HG02840 (cell line): ENCODE measurements around the gene ULK1.
"Not testable (repeated sequence)": the region's sequence is repeated elsewhere in the genome, so short reads cannot be mapped to it uniquely, and the experiment has no call there.

Experiments used
- ATAC-seq: cut with Tn5 transposase; IDR thresholded peaks from one replicate; pipeline ENCODE4 v1.9.1; 2021; ENCODE audit warnings: mild to moderate bottlenecking, moderate library complexity, moderate number of reproducible peaks; ENCODE audit not compliant: unreplicated experiment, low FRiP score

The ULK1 gene

DNA sequence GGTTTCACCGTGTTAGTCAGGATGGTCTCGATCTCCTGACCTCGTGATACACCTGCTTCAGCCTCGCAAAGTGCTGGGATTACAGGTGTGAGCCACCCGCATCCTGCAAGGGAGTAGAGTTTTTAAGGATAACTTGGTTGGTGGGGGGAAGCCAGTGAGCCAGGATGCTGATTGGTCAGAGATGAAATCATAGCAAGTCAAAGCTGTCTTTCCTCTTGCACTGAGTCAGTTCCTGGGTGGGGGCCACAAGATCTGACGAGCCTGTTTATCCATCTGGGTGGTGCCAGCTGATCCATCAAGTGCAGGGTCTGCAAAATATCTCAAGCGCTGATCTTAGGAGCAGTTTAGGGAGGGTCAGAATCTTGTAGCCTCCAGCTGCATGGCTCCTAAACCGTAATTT, 9.3 kb upstream of the ULK1 start:
- ATAC-seq, result not testable (repeated sequence)

DNA sequence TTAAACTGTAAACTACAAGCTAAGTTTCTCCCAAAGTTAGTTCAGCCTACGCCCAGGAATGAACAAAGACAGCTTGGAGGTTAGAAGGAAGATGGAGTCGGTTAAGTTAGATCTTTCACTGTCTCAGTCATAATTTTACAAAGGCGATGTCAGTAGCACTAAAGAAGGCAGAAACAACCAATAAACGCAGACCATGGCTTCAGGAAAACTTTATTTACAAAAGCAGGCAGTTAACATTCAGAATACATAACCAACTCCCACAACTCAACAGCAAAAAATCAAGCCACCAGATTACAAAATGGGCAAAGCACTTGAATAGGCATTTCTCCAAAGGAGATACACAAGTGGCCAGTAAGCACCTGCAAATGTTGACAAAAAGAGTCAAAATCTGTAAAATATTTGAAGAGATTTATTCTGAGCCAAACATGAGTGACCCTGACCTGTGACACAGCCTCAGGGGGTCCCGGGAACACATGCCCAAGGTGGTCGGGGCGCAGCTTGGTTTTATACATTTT, 8.8 kb upstream of the ULK1 start:
- no peak for ATAC-seq

DNA sequence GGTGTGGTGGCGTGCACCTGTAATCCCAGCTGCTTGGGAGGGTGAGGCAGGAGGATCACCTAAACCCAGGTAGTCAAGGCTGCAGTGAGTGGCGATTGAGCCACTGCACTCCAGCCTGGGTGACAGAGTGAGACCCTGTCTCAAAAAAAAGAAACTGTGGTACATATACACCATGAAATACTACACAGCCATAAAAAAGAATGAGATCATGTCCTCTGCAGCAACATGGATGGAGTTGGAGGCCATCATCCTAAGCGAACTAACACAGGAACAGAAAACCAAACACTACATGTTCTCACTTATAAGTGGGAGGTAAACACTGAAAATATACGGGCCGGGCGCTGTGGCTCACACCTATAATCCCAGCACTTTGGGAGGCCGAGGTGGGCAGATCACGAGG, 2.7 kb upstream of the ULK1 start:
- not testable (repeated sequence) for ATAC-seq

DNA sequence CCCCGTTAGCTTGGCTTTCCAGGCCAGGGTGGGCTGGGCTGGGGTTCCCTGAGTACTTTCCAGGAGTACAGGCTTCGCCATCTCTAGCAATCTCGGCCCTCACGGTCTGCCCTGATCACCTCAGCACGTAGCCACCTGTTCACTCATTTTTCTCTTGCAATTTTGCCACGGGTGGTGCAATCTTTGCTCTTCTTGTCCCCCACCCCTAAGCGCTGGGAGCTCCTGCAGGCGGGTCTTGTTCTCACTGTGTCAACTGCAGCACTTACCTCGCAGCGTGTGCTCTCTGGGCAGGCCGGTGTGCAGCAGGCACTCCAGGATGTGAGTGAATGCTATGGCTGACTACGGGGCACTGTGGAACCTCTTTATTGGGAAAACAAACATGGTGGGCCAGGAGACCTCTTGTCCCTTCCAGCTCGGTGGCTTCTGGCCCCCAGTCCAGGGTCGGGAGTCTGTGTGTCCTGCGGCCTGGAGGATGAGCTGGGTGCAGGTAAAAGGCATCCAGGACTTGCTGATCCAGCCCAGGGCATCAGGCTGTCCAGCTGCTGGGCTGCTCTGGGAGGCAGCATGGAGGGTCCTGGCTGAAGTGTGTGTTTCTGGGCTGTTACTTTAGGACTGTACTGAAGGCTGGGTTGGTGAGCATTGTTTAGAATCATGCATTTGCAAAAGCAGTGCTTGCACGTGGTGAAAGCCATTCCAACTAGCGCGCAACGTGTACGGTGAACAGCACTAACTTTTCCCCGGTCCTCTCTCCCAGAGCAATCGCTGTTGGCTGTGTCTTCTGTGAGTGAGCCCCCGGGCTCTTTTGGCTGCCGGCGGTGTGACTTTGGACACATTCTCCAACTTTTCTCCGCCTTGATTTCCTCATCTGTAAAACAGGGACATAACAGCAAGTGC, 1.5 kb upstream of the ULK1 start:
- ATAC-seq, result no peak

GRCh38 chr12:131893605-131894312, 663 bp upstream of the ULK1 start:
- no peak for ATAC-seq

DNA sequence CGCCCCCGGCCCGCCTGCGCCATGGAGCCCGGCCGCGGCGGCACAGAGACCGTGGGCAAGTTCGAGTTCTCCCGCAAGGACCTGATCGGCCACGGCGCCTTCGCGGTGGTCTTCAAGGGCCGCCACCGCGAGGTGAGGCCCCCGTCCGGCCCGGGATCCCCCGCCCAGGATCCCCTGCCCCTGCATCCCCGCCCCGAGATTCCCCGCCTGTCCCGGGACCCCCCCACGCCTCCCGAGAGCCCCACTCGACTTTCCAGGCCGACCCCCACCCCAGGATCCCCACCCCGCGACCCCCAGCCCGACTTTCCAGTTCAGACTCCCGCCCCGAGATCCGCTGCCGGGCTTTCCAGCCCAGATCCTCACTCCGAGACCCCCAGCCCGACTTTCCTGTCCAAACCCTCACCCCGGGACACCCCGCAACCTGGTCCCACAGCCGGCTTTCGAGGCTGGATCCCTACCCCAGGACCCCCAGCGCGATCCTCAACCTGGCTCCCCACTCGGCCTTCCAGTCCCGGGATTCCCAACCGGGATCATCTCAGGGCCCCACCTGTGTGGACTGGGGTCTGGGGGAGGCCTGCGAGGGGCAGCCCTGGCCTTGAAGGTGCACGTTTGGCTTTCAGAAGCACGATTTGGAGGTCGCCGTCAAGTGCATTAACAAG, 688 bp downstream of the ULK1 start:
- ATAC-seq, result no peak

GRCh38 chr12:131895640-131896079, 1.2 kb downstream of the ULK1 start:
- peak; percentile 18 for ATAC-seq

DNA sequence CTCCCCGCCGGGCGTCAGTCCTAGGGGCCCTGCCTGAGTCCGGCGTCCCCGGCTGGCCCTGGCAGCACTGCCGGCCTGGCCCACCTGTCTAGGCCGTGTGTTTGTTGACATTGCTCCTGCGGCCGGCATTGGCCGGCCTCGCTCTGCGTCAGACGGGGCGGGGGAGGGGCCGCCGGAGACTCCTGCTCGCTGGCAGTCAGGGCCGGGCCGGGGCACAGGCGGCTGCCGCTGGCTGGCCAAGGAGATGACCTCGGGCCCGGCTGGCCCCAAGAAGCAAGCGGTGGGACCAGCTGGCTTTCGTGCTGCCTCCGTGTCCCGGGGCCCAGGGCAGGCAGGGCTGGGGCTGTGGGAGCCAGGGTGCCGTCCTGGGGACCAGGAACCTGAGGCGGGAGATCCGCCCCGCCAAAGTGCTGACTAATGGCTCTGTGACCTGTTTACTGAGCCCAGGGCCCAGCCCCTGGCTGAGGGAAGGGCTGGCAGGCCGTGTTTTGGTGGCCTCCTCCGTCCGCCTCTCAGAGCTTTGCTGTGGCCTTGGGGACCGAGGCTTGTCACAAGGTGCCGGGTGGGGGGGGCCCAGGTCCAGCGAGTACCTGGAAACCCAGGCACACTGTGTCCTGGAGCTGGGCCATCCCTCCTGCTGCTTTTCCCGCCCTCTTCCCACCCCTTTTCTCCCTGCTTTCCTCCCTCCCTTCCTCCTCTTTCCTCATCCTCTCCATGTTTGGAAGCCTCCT, 1.8 kb downstream of the ULK1 start:
- peak; percentile 38 for ATAC-seq

DNA sequence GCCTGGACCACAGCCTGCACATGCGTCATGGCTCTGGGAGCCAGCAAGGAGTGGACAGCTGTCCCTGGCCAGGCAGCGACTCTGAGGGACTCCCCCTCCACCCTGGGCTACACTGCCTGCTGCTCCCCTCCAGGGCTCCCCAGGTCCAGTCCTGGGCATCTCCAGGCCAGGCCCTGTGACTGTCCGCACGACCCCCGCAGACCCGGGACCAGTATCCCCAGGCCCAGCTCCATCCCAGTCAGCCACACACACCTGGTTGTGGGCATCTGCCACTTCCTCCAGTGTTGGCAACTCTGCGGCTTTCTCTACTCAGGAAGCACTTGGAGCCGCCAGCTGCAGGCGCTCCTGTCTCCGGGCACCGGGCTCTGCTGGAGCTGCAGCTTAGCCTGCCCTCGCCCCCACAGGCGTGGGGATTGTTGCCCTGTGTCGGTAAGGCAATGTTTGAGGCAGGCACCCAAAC, 2.4 kb downstream of the ULK1 start:
- ATAC-seq, result no peak

DNA sequence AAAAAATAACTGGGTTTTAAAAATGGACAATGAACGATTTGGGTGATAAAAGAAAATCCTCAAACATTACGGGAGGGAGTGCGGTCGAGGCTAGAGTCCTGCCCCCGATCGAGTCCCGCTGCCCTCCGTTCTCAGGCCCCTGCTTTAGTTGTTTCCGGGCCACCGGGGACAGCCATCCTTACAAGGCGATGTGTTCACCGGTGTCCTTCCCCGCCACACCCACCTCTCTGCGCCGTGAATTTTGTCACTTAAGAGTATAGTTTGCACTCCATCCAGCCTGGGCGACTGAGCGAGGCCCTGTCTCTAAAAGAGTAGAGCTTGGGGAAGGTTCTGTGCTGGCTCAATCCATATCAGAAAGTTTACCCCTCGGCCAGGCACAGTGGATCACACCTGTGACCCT, 2.9 kb downstream of the ULK1 start:
- no peak for ATAC-seq

GRCh38 chr12:131897875-131898274, 3.5 kb downstream of the ULK1 start:
- no peak for ATAC-seq

- no peak for ATAC-seq
These were observed 6.0 kb downstream of the ULK1 start for GRCh38 chr12:131900397-131900796.

DNA sequence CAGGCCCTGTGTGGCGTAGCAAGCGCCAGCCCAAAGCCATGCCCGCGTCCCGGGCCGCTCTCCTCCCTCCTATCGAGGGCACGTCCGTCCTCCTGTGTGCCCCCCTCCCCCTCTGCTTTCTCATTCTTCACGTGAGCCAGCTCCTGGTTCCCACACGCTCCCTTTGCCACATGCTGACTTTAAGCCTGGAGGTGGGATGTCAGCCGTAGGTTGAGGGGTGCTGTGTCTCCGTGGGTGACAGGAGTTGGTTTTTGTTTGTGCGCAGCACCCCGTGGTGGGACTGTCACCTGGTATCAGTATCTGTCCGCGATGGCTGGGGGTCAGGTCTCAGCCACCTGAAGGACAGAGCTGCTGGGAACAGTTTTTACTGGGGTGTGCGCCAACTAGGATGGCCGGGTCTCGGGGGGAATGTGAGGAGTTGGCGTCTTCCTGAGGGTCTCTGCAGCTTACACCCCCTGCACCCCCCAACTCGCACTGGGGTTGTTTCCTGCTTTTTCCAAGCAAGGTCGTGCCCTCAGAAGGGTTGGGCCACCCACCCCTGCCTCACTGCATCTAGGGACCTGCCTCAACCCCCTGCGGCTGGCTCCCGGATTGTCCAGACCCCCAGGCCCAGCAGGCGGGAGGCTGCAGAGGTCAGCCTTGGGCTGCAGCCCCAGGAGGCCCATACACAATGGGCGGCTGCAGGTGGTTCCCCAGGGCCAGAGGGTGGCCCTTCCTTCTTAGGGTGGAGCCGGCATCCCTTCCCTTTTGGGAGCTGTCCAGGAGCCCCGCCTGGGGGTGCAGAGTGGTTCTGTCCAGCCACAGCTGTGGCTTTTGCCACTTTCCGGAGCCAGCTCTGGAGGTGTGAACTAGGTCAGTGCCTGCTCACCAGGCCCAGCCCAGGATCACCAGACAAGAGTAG, 7.3 kb downstream of the ULK1 start:
- ATAC-seq, result no peak

GRCh38 chr12:131902332-131903241, 8.2 kb downstream of the ULK1 start:
- ATAC-seq, result no peak

DNA sequence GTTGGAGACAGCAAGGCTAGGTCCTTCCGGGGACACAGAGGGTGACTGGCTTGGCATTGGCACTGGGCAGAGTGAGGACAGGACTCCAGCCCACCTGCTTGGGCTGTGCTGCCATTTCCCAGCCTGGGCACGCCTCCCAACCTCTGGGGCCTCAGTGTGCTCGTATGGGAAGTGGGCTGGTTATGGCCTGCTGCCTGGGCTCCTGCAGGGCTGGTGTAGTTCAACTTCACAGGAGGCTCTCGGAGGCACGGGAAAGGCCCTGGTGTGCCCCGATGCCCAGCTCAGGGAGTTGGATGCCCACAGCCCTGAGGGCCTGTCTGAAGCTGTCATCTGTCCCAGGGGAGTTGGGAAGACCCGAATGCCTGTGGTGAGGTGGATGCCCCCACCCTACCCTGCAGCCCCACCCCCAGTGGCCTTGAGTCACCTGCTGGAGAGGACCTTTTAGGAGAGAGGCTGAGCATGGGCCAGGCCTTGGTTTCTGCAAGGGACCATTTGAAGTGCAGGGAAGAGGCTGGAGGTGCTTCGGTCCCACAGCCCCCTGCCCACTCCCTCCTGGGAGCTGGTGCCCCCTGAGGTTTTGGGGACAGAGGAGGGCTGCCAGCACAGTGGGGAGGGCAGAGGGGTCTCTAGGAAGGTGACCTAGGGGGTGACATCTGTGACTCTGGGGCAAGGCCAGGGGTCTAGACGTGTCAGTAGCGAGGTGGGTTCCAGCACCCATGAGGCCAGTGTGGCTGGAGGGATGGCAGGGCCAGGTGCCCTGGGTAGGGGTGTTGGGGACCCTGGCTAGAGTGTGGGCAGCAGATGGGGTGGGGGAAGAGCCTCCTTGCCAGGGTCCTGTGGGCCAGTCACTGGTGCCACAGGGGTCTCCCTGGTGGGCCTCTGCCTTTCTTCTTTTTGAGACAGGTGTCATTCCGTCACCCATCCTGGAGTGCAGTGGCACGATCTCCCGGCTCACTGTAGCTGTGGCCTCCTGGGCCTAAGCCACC, 9.1 kb downstream of the ULK1 start:
- no peak for ATAC-seq

DNA sequence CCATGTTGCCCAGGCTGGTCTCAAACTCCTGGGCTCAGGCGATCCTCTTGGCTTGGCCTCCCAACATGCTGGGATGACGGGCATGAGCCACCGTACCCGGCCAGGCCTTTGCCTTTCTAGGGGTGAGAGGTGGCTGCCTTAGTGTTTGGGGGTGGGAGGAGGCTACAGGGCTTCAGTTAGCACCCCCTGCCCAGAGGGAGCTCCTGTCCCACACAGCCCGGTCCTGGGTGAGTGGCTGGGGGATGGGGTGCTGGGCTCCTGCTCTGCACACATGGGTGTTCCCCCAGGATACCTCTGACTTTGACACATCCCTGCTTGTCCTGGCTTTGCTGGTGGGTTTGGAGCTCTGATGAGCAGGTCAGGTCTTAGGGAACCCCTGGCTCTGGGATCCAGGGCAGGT, 9.9 kb downstream of the ULK1 start:
- ATAC-seq, result no peak

- no peak for ATAC-seq
These were observed 10.7 kb downstream of the ULK1 start for GRCh38 chr12:131905081-131905629.
